Lower leg skin (tissue), 3 donors: ENCODE data around the gene IP6K2.

Experiments used
- CTCF ChIP-seq, 3 donors: fragments of 450-650 bp; IDR thresholded peaks; one replicate each; pipeline ENCODE4 v1.5.1; 2016; ENCODE audit warnings: antibody characterized with exemption in 3 of 3, mild to moderate bottlenecking in 3 of 3, moderate library complexity in 2 of 3
- POLR2A ChIP-seq, 2 donors: fragments of 450-650 bp; IDR thresholded peaks; one replicate each; pipeline ENCODE4 v1.6.1; 2016 to 2017; ENCODE audit warnings: antibody characterized with exemption in 2 of 2, mild to moderate bottlenecking in 1 of 2, moderate library complexity in 1 of 2

GRCh38 chr3:48690846-48691458 is 26.1 kb downstream of the IP6K2 start:
- TF ChIP-seq CTCF (IDR thresholded peaks at IDR 0.05) (no peak), POLR2A (IDR thresholded peaks at IDR 0.05) (no peak)
